Panc1 (cell line): ENCODE data around the gene CGB1. TPM values are rescaled to one million over a fixed set of nuclear protein-coding genes. Genes with fewer than 3 reads are reported as not detected.

ENCODE experiments used
- ATAC-seq: fragments of 200-7000 bp; cut with Tn5 transposase; 2 replicates; pipeline ENCODE4 v1.9.1; 2020; ENCODE audit warnings: mild to moderate bottlenecking, moderate library complexity
- BruUV-seq: library from RNA; stranded (reverse); fragments of 400-500 nt; replicated peaks from 2 replicates; lab custom pipeline; 2021; lab: Mats Ljungman, UMichigan
- CTCF ChIA-PET: fragments of 300-600 bp; sonication (Branson Sonifier 250); formaldehyde crosslinking; loops from one replicate; lab custom pipeline; 2022; ENCODE audit warnings: antibody characterized with exemption; lab: Charles Lee
- POLR2A ChIA-PET: fragments of 300-600 bp; sonication (Branson Sonifier 250); formaldehyde crosslinking; loops from one replicate; lab custom pipeline; 2022; ENCODE audit warnings: antibody characterized with exemption; lab: Charles Lee
- DNase-seq: peaks from one replicate; pipeline ENCODE4 v3.0.0-alpha.2; 2010; ENCODE audit warnings: low read depth, low spot score
- H3K27ac ChIP-seq: 2 replicates; pipeline ENCODE4 v1.5.1; 2011; ENCODE audit warnings: mild to moderate bottlenecking, low read length, inconsistent platforms
- H3K27me3 ChIP-seq: fragments of 200-500 bp; sonication (Bioruptor generic); 2 replicates; pipeline ENCODE4 v1.6.0; 2014; ENCODE audit warnings: low read length, inconsistent platforms; ENCODE audit not compliant: control insufficient read depth, insufficient read depth
- H3K36me3 ChIP-seq: fragments of 200-500 bp; sonication (Bioruptor generic); 2 replicates; pipeline ENCODE4 v1.5.1; 2014; ENCODE audit warnings: inconsistent platforms, mild to moderate bottlenecking, low read length, moderate library complexity; ENCODE audit not compliant: control insufficient read depth, insufficient read depth
- H3K4me1 ChIP-seq: 2 replicates; pipeline ENCODE4 v1.5.1; 2011; ENCODE audit warnings: inconsistent platforms, mild to moderate bottlenecking, low read length, moderate library complexity; ENCODE audit not compliant: control insufficient read depth, insufficient read depth
- H3K4me3 ChIP-seq, 2 experiments: 2 replicates each; pipeline ENCODE4 v1.5.1; 2011 to 2012; ENCODE audit warnings: low read depth in 2 of 2, low read length in 2 of 2, mild to moderate bottlenecking in 2 of 2, inconsistent platforms in 1 of 2, moderate library complexity in 1 of 2
- H3K9me3 ChIP-seq: fragments of 200-500 bp; sonication (Bioruptor generic); 2 replicates; pipeline ENCODE4 v1.5.1; 2014; ENCODE audit warnings: low read depth, mild to moderate bottlenecking, inconsistent platforms, low read length, moderate library complexity; ENCODE audit not compliant: control insufficient read depth, insufficient read depth
- CTCF ChIP-seq: fragments of 450-650 bp; IDR thresholded peaks from 2 replicates; pipeline ENCODE4 v1.5.1; 2017; ENCODE audit warnings: mild to moderate bottlenecking
- POLR2AphosphoS5 ChIP-seq: IDR thresholded peaks from 2 replicates; pipeline ENCODE4 v1.6.1; 2012; ENCODE audit warnings: mild to moderate bottlenecking, low read depth, low read length, moderate library complexity
- REST ChIP-seq, 2 experiments: IDR thresholded peaks; 2 replicates each; pipeline ENCODE4 v1.6.1; 2011 to 2012; ENCODE audit warnings: low read depth in 2 of 2, control low read depth in 1 of 2, low read length in 1 of 2, mild to moderate bottlenecking in 1 of 2, moderate library complexity in 1 of 2; ENCODE audit not compliant: insufficient read depth in 1 of 2
- SIN3A ChIP-seq: IDR thresholded peaks from 2 replicates; pipeline ENCODE4 v1.6.1; 2012; ENCODE audit warnings: low read depth, mild to moderate bottlenecking, low read length, moderate library complexity, borderline replicate concordance; ENCODE audit not compliant: insufficient read depth
- TCF7L2 ChIP-seq: IDR thresholded peaks from 2 replicates; pipeline ENCODE4 v1.6.1; 2011; ENCODE audit warnings: mild to moderate bottlenecking, low read depth, low read length, inconsistent platforms
- in situ Hi-C: cut with HindIII; loops from 2 replicates; pipeline ENCODE4 v1.10.0; 2016; ENCODE audit warnings: low sequenced_read_pairs, low pct_unique_long_range_greater_than_20kb
- intact Hi-C: fragments of 100-400 bp; cut with micrococcal nuclease; formaldehyde crosslinking; loops from one replicate; pipeline ENCODE4 v1.10.0; 2022; ENCODE audit not compliant: unreplicated experiment
- total RNA-seq: library from RNA; stranded (reverse); gene quantifications from one replicate; pipeline ENCODE4 v1.2.1, GENCODE V29; 2021; ENCODE audit not compliant: unreplicated experiment

Gene CGB1
- total RNA-seq, 1 experiment from 2014 or later = not detected

GRCh38 chr19:49064768-49065611 lies 28.3 kb upstream of the CGB1 start, which contains the start of gene NTF4:
NTF4 (minus strand) TSS chr19:49064818; CDS start chr19:49061997, 2,821 bp downstream.
- in situ Hi-C loops (no loop called here), intact Hi-C loops (no loop called here)
- Histone ChIP-seq H3K9me3 (no peaks in the 10 kb centered on the region), H3K4me3 (peak within 1 kb of the TSS; percentile 12 to 42), H3K27me3 (no peaks in the 10 kb centered on the region), H3K27ac (no peak within 1 kb of the TSS), H3K36me3 (no peaks in the 10 kb centered on the region), H3K4me1 (peaks cover 4% of the 10 kb centered on the region; the same call in 1 of the 2 replicates)
- ATAC-seq (peak; percentile 76), DNase-seq (no peak)
- ChIA-PET POLR2A (no interaction called here), CTCF (interaction anchor here (0.6 to 0.8 kb wide), 3 partner anchors 37 to 281 kb away, joined by 3 to 5 read pairs (median 3); no protein-coding TSS in a partner anchor)
- TF ChIP-seq CTCF (no peak), TCF7L2 (no peak), SIN3A (no peak), REST (IDR thresholded peaks at IDR 0.05; ENCODE audit: insufficient read depth in 1 of 2, low read depth in 2 of 2, low read length in 1 of 2) (no peak), POLR2AphosphoS5 (no peak)
- no TSS peak for BruUV-seq

DNA sequence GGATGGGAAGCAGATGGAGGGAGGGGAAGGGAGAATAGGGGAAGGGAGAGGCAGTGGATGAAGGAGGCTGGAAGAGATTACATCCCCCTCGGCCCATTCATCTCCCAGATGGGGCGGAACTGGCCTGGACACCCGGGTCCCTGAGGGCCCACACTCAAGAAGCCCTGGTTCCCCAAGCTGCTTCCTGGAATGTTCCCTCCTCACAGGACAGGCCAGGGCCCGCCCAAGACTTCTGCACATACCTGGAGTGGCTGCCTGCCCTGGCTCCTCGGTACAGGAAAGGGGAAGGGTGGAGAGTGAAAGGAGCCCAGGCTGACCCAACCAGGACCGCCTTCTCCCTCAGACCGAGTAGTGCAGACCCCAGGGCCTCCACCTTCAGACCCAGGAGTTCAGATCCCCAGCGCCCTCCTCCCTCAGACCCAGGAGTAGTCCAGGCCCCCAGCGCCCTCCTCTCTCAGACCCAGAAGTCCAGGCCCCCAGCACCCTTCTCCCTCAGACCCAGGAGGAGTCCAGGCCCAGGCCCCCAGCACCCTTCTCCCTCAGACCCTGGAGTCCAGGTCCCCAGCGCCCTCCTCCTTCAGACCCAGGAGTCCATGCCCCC lies 27.4 kb upstream of the CGB1 start:
- Histone ChIP-seq H3K27me3 (no peaks in the 10 kb centered on the region), H3K36me3 (no peaks in the 10 kb centered on the region), H3K27ac (no peak overlapping the region), H3K4me1 (peaks cover 4% of the 10 kb centered on the region; the same call in 1 of the 2 replicates), H3K4me3 (peak overlapping the region; percentile 12 to 42), H3K9me3 (no peaks in the 10 kb centered on the region)
- BruUV-seq = no TSS peak
- ChIA-PET POLR2A (no interaction called here), CTCF (interaction anchor here (0.7 to 0.8 kb wide), 2 partner anchors 38 to 64 kb away, joined by 3 read pairs; no protein-coding TSS in a partner anchor)
- DNase-seq (no peak), ATAC-seq (peak; percentile 58)
- no peak for TF ChIP-seq CTCF
- TF ChIP-seq TCF7L2 = no peak
- TF ChIP-seq POLR2AphosphoS5 = no peak
- TF ChIP-seq SIN3A = no peak
- TF ChIP-seq REST (IDR thresholded peaks at IDR 0.05; ENCODE audit: insufficient read depth in 1 of 2, low read depth in 2 of 2, low read length in 1 of 2) = no peak
- in situ Hi-C loops = no loop called here
- intact Hi-C loops = no loop called here
